Endothelial cell of umbilical vein (primary cell): ENCODE measurements around the gene H3-3A. TPM values are rescaled to one million over a fixed set of nuclear protein-coding genes. Genes with fewer than 3 reads are reported as not detected.

Experiments used
- BruUV-seq: library from RNA; stranded (reverse); fragments of 400-500 nt; replicated peaks from 2 replicates; lab custom pipeline; 2021; lab: Mats Ljungman, UMichigan
- CTCF ChIA-PET: fragments of 300-600, 350-600 bp; sonication (Branson Sonifier 250); formaldehyde crosslinking; loops from one replicate; lab custom pipeline; 2021; ENCODE audit warnings: antibody characterized with exemption, inconsistent platforms; lab: Charles Lee
- POLR2A ChIA-PET: fragments of 300-600, 350-600 bp; sonication (Branson Sonifier 250); formaldehyde crosslinking; loops from one replicate; lab custom pipeline; 2021; ENCODE audit warnings: antibody characterized with exemption, inconsistent platforms; lab: Charles Lee
- DNase-seq: peaks from one replicate; pipeline ENCODE4 v3.0.0-alpha.2; 2011; ENCODE audit warnings: low read depth, low spot score
- FAIRE-seq: peaks from 2 replicates; lab custom pipeline; 2011; peaks lifted over from hg19 to GRCh38; lab: Jason Lieb, UNC
- H2AFZ ChIP-seq: 2 replicates; pipeline ENCODE4 v1.6.0; 2012; ENCODE audit warnings: low read depth, low read length, control low read depth, inconsistent platforms
- H3K27ac ChIP-seq: 2 replicates; pipeline ENCODE4 v1.5.1; 2011; ENCODE audit warnings: low read depth, mild to moderate bottlenecking, control low read depth, low read length, moderate library complexity; ENCODE audit not compliant: insufficient read depth
- H3K27me3 ChIP-seq, 2 experiments: 2 replicates each; pipeline versions ENCODE4 v1.6.0 to v1.6.1; 2011; ENCODE audit warnings: low read length in 2 of 2, mixed read lengths in 1 of 2; ENCODE audit not compliant: control insufficient read depth in 2 of 2, insufficient read depth in 2 of 2
- H3K36me3 ChIP-seq, 2 experiments: 2 replicates in 1 of 2; 3 replicates in 1 of 2; pipeline ENCODE4 v1.5.1; 2011; ENCODE audit warnings: low read length in 2 of 2, mild to moderate bottlenecking in 1 of 2, moderate library complexity in 1 of 2; ENCODE audit not compliant: control insufficient read depth in 2 of 2, insufficient read depth in 2 of 2; ENCODE audit errors: extremely low read depth in 1 of 2
- H3K4me1 ChIP-seq: 3 replicates; pipeline ENCODE4 v1.5.1; 2011; ENCODE audit warnings: mild to moderate bottlenecking, low read length; ENCODE audit not compliant: control insufficient read depth, insufficient read depth; ENCODE audit errors: extremely low read depth
- H3K4me2 ChIP-seq: 2 replicates; pipeline ENCODE4 v1.6.1; 2011; ENCODE audit warnings: low read length, control low read depth, mixed read lengths; ENCODE audit not compliant: insufficient read depth
- H3K4me3 ChIP-seq, 3 experiments: fragments of 200-600 bp in 1 of 3; sonication (generic), shearing (Covaris generic) in 1 of 3; replicated peaks in 1 of 3; 2 replicates each; pipeline ENCODE4 v1.5.1; 2011 to 2016; ENCODE audit warnings: control low read depth in 3 of 3, low read length in 3 of 3, mild to moderate bottlenecking in 2 of 3, inconsistent platforms in 1 of 3, low read depth in 1 of 3, moderate library complexity in 1 of 3; ENCODE audit not compliant: insufficient read depth in 1 of 3
- H3K79me2 ChIP-seq: 2 replicates; pipeline ENCODE4 v1.6.0; 2012; ENCODE audit warnings: low read length, inconsistent platforms; ENCODE audit not compliant: control insufficient read depth, insufficient read depth
- H3K9ac ChIP-seq: replicated peaks from 2 replicates; pipeline ENCODE3; 2011; ENCODE audit warnings: low read length, control low read depth; ENCODE audit not compliant: insufficient read depth; ENCODE audit errors: extremely low read depth
- H3K9me1 ChIP-seq: replicated peaks from 3 replicates; pipeline ENCODE4 v1.6.0; 2011; ENCODE audit warnings: mild to moderate bottlenecking, low read length; ENCODE audit not compliant: control insufficient read depth, insufficient read depth; ENCODE audit errors: extremely low read depth
- H3K9me3 ChIP-seq: replicated peaks from 2 replicates; pipeline ENCODE4 v1.5.1; 2012; ENCODE audit warnings: low read length, inconsistent platforms; ENCODE audit not compliant: control insufficient read depth, insufficient read depth
- H4K20me1 ChIP-seq: replicated peaks from 2 replicates; pipeline ENCODE3; 2011; ENCODE audit warnings: mild to moderate bottlenecking, low read length; ENCODE audit not compliant: control insufficient read depth, insufficient read depth; ENCODE audit errors: extremely low read depth
- CTCF ChIP-seq, 2 donors: IDR thresholded peaks; 1 replicate in 1 of 2; 2 replicates in 1 of 2; pipeline ENCODE4 v1.5.1; 2011; ENCODE audit warnings: low read length in 2 of 2, mild to moderate bottlenecking in 2 of 2, moderate library complexity in 2 of 2, control low read depth in 1 of 2, inconsistent platforms in 1 of 2, low read depth in 1 of 2; ENCODE audit not compliant: insufficient read depth in 1 of 2; ENCODE audit errors: extremely low read depth in 1 of 2
- EZH2 ChIP-seq: IDR thresholded peaks from 2 replicates; pipeline ENCODE4 v1.6.1; 2012; ENCODE audit warnings: borderline replicate concordance, low read depth, mild to moderate bottlenecking, moderate library complexity, low read length, inconsistent platforms; ENCODE audit not compliant: severe bottlenecking
- FOS ChIP-seq: IDR thresholded peaks from 2 replicates; pipeline ENCODE4 v1.6.1; 2011; ENCODE audit warnings: mild to moderate bottlenecking, low read length, moderate library complexity, borderline replicate concordance; ENCODE audit not compliant: insufficient read depth
- GATA2 ChIP-seq: IDR thresholded peaks from 2 replicates; pipeline ENCODE4 v1.7.0; 2011; ENCODE audit warnings: low read depth, mild to moderate bottlenecking, moderate library complexity, mixed read lengths, low read length; ENCODE audit not compliant: insufficient read length, insufficient read depth
- JUN ChIP-seq: IDR thresholded peaks from 2 replicates; pipeline ENCODE4 v1.6.1; 2011; ENCODE audit warnings: borderline replicate concordance, low read depth; ENCODE audit not compliant: insufficient read length, insufficient read depth
- MAX ChIP-seq: IDR thresholded peaks from 2 replicates; pipeline ENCODE4 v1.6.1; 2011; ENCODE audit not compliant: insufficient read depth, insufficient read length
- MYC ChIP-seq: IDR thresholded peaks from one replicate; pipeline ENCODE4 v1.6.1; 2011; ENCODE audit warnings: mild to moderate bottlenecking, low read depth, low read length
- POLR2A ChIP-seq: IDR thresholded peaks from 2 replicates; pipeline ENCODE4 v1.6.1; 2012; ENCODE audit warnings: low read depth, mild to moderate bottlenecking, control low read depth, low read length
- POLR2AphosphoS5 ChIP-seq: IDR thresholded peaks from 2 replicates; pipeline ENCODE4 v1.6.1; 2012; ENCODE audit warnings: low read depth, mild to moderate bottlenecking, control low read depth, low read length, moderate library complexity; ENCODE audit not compliant: insufficient read depth
- dilution Hi-C: fragments of 300-500 bp; cut with MboI; formaldehyde crosslinking; loops from one replicate; pipeline ENCODE4 v1.15.0; 2019; ENCODE audit warnings: low sequenced_read_pairs; ENCODE audit not compliant: extremely low pct_ligation_motif_present
- intact Hi-C: fragments of 100-400 bp; cut with micrococcal nuclease; formaldehyde crosslinking; loops from one replicate; pipeline ENCODE4 v1.10.0; 2022
- polyA plus RNA-seq, 4 experiments: library from polyadenylated mRNA; depleted of rRNA in 3 of 4; stranded (reverse) in 3 of 4; unstranded in 1 of 4; fragments of >200 nt; gene quantifications; 2 replicates each; pipeline versions ENCODE4 v1.2.1 to v1.2.3, GENCODE V29; 2011 to 2012; ENCODE audit warnings: missing spikeins in 1 of 4
- total RNA-seq: library from RNA; stranded (reverse); gene quantifications from 2 replicates; pipeline ENCODE4 v1.2.3, GENCODE V29; 2021

H3-3A gene
- total and polyA plus RNA-seq, 2 donors (not counting 3 experiments of a cell fraction or from before 2014, with no cell fraction given): 426 to 477 TPM

DNA sequence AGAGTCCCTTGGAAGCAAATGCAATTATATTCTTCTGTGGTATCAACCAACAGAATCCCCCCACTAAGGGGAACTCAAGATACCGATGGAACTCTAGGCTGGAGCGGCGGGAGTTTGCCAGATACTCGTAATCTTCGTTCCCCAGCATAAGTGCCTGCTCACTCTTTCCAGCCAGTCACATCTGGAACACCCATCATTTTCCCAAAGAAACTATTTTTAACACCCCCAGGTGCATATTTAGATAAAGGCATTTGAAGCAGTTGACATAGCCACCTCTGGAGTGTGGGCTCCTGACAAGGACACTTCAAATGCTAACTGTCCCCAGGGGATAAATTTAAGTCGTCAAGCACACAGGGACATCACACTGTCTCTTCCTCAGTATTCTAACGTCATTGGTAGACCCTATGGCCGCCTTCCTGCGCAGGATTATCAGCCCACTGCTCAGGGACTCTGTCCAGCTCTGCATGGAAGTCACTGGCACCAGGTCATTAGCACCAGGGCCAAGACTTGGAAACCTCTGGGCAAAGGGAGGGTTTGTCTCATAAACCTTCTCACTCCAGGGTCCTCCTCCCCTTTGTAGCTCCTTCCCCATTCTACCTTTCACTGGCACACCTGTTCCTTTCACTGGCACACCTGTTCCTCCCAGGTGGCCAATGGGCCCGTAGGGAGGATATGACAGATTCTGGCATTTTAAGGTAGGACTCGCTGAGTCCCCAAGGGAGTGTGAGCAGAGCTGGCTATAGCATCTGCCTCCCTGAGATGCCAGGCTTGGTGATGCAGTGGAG lies 48.8 kb downstream of the H3-3A start:
- Histone ChIP-seq H3K4me2 (peak overlapping the region; percentile 81), H4K20me1 (no peaks in the 10 kb centered on the region), H3K36me3 (no peaks in the 10 kb centered on the region), H3K79me2 (no peaks in the 10 kb centered on the region), H3K4me3 (peak overlapping the region; percentile 60 to 68 (median 63)), H3K9me3 (no peaks in the 10 kb centered on the region), H3K4me1 (peaks cover 13% of the 10 kb centered on the region), H3K27me3 (no peaks in the 10 kb centered on the region), H2AFZ (peak overlapping the region; percentile 64), H3K27ac (peak overlapping the region; percentile 61), H3K9ac (peak overlapping the region; percentile 68), H3K9me1 (no peaks in the 10 kb centered on the region)
- intact Hi-C loops: no loop called here
- ChIA-PET POLR2A (interaction anchor here (1.9 kb wide), 1 partner anchor 49 kb away, joined by 6 read pairs; the partner anchor contains the start of gene H3-3A), CTCF (interaction anchor here (0.8 to 6.4 kb wide), 6 partner anchors 8 to 48 kb away, joined by 3 to 55 read pairs (median 7); no protein-coding TSS in a partner anchor)
- TF ChIP-seq POLR2AphosphoS5 (no peak), MAX (no peak), GATA2 (no peak), FOS (no peak), JUN (no peak), POLR2A (no peak), EZH2 (no peak), CTCF (IDR thresholded peaks at IDR 0.05; ENCODE audit: extremely low read depth in 1 of 2, insufficient read depth in 1 of 2, low read depth in 1 of 2, low read length in 2 of 2) (no peak), MYC (no peak)
- no peak for DNase-seq
- dilution Hi-C loops: no loop called here
- FAIRE-seq: peak; percentile 40
- BruUV-seq: no TSS peak
